ENCODE data around the gene ZNF836.

Gene ZNF836

GRCh38 chr19:52198678-52199077 is 27.3 kb upstream of the ZNF836 start:
- H3K4me1 ChIP-seq (ENCODE audit: control insufficient read depth in 2 of 2, insufficient read depth in 1 of 2, low read depth in 1 of 2, low read length in 2 of 2): no peaks in the 10 kb centered on the region
- H3K18ac ChIP-seq (ENCODE audit: low read length): no peak overlapping the region
- H2BK12ac ChIP-seq (ENCODE audit: low read length): no peak overlapping the region
- no CpG with 5 or more reads among the region's 3 CpGs for WGBS, 2 donors (ENCODE audit: extremely low coverage in 2 of 2, insufficient read length in 2 of 2, insufficient replicate concordance in 1 of 2)
- no peak overlapping the region for H3K14ac ChIP-seq (ENCODE audit: low read length)
- peaks cover 13% of the 10 kb centered on the region for H3K79me1 ChIP-seq (ENCODE audit: low read depth, low read length)
- no peak overlapping the region for H3K23ac ChIP-seq (ENCODE audit: low read depth, low read length, poor library complexity)
- no peak overlapping the region for H3K4me3 ChIP-seq (ENCODE audit: low read length in 2 of 2)
- no peak overlapping the region for H3K4ac ChIP-seq (ENCODE audit: low read length)
- H2AFZ ChIP-seq (ENCODE audit: low read length): no peak overlapping the region
- H3K36me3 ChIP-seq (replicated peaks in 1 of 2; ENCODE audit: control insufficient read depth in 2 of 2, insufficient read depth in 2 of 2, low read length in 2 of 2): peaks cover 27 to 97% of the 10 kb centered on the region in 2 donors
- H4K8ac ChIP-seq (ENCODE audit: low read depth, low read length): no peak overlapping the region
- H4K91ac ChIP-seq (ENCODE audit: low read depth, low read length, poor library complexity): no peak overlapping the region
- H3K27me3 ChIP-seq (ENCODE audit: control insufficient read depth in 3 of 3, insufficient read depth in 3 of 3, low read depth in 1 of 3, low read length in 3 of 3): no peaks in the 10 kb centered on the region
- H2AK5ac ChIP-seq (ENCODE audit: low read depth, low read length): no peak overlapping the region
- DNase-seq (ENCODE audit: low spot score): no peak
- H2BK15ac ChIP-seq (ENCODE audit: low read length): no peak overlapping the region
- H3K9ac ChIP-seq (ENCODE audit: low read depth, low read length, poor library complexity): no peak overlapping the region
- H3K27ac ChIP-seq (replicated peaks; ENCODE audit: low read length): no peak overlapping the region
- H2BK5ac ChIP-seq (ENCODE audit: low read length): no peak overlapping the region
- no peak overlapping the region for H2BK120ac ChIP-seq (ENCODE audit: low read depth, low read length)
- H3K4me2 ChIP-seq (ENCODE audit: insufficient read depth, low read length, poor library complexity, severe bottlenecking): no peak overlapping the region
- H3K9me3 ChIP-seq (replicated peaks in 1 of 2; ENCODE audit: control insufficient read depth in 2 of 2, insufficient read depth in 1 of 2, low read depth in 1 of 2, low read length in 2 of 2): peaks cover 0 to 36% of the 10 kb centered on the region in 2 donors

GRCh38 chr19:52197964-52198363 is 26.5 kb upstream of the ZNF836 start:
- no peak overlapping the region for H4K91ac ChIP-seq (ENCODE audit: low read depth, low read length, poor library complexity)
- H3K4ac ChIP-seq (ENCODE audit: low read length): no peak overlapping the region
- H3K4me1 ChIP-seq (ENCODE audit: control insufficient read depth in 2 of 2, insufficient read depth in 1 of 2, low read depth in 1 of 2, low read length in 2 of 2): no peaks in the 10 kb centered on the region
- H3K9ac ChIP-seq (ENCODE audit: low read depth, low read length, poor library complexity): no peak overlapping the region
- no peak overlapping the region for H2BK15ac ChIP-seq (ENCODE audit: low read length)
- peaks cover 13% of the 10 kb centered on the region for H3K79me1 ChIP-seq (ENCODE audit: low read depth, low read length)
- no peaks in the 10 kb centered on the region for H3K27me3 ChIP-seq (ENCODE audit: control insufficient read depth in 3 of 3, insufficient read depth in 3 of 3, low read depth in 1 of 3, low read length in 3 of 3)
- H3K9me3 ChIP-seq (replicated peaks in 1 of 2; ENCODE audit: control insufficient read depth in 2 of 2, insufficient read depth in 1 of 2, low read depth in 1 of 2, low read length in 2 of 2): peaks cover 0 to 41% of the 10 kb centered on the region in 2 donors
- H2BK12ac ChIP-seq (ENCODE audit: low read length): no peak overlapping the region
- H3K18ac ChIP-seq (ENCODE audit: low read length): no peak overlapping the region
- H3K4me2 ChIP-seq (ENCODE audit: insufficient read depth, low read length, poor library complexity, severe bottlenecking): no peak overlapping the region
- H2AFZ ChIP-seq (ENCODE audit: low read length): no peak overlapping the region
- H4K8ac ChIP-seq (ENCODE audit: low read depth, low read length): no peak overlapping the region
- no peak overlapping the region for H3K4me3 ChIP-seq (ENCODE audit: low read length in 2 of 2)
- H3K23ac ChIP-seq (ENCODE audit: low read depth, low read length, poor library complexity): no peak overlapping the region
- no peak overlapping the region for H2BK5ac ChIP-seq (ENCODE audit: low read length)
- H3K14ac ChIP-seq (ENCODE audit: low read length): no peak overlapping the region
- WGBS, 2 donors (ENCODE audit: extremely low coverage in 2 of 2, insufficient read length in 2 of 2, insufficient replicate concordance in 1 of 2): no CpG with 5 or more reads among the region's 3 CpGs
- no peak for DNase-seq (ENCODE audit: low spot score)
- no peak overlapping the region for H2AK5ac ChIP-seq (ENCODE audit: low read depth, low read length)
- H2BK120ac ChIP-seq (ENCODE audit: low read depth, low read length): no peak overlapping the region
- no peak overlapping the region for H3K27ac ChIP-seq (replicated peaks; ENCODE audit: low read length)
- peaks cover 24 to 97% of the 10 kb centered on the region in 2 donors for H3K36me3 ChIP-seq (replicated peaks in 1 of 2; ENCODE audit: control insufficient read depth in 2 of 2, insufficient read depth in 2 of 2, low read length in 2 of 2)

GRCh38 chr19:52196256-52196967 is 25.0 kb upstream of the ZNF836 start:
- no CpG with 5 or more reads among the region's 5 CpGs for WGBS, 2 donors (ENCODE audit: extremely low coverage in 2 of 2, insufficient read length in 2 of 2, insufficient replicate concordance in 1 of 2)
- no peak for DNase-seq (ENCODE audit: low spot score)
- H3K4ac ChIP-seq (ENCODE audit: low read length): no peak overlapping the region
- no peak overlapping the region for H2BK120ac ChIP-seq (ENCODE audit: low read depth, low read length)
- H2BK5ac ChIP-seq (ENCODE audit: low read length): no peak overlapping the region
- no peak overlapping the region for H3K27ac ChIP-seq (replicated peaks; ENCODE audit: low read length)
- no peak overlapping the region for H3K14ac ChIP-seq (ENCODE audit: low read length)
- no peak overlapping the region for H2BK15ac ChIP-seq (ENCODE audit: low read length)
- H2AFZ ChIP-seq (ENCODE audit: low read length): no peak overlapping the region
- no peak overlapping the region for H3K18ac ChIP-seq (ENCODE audit: low read length)
- H3K4me2 ChIP-seq (ENCODE audit: insufficient read depth, low read length, poor library complexity, severe bottlenecking): no peak overlapping the region
- H2AK5ac ChIP-seq (ENCODE audit: low read depth, low read length): no peak overlapping the region
- no peak overlapping the region for H4K91ac ChIP-seq (ENCODE audit: low read depth, low read length, poor library complexity)
- H3K9me3 ChIP-seq (replicated peaks in 1 of 2; ENCODE audit: control insufficient read depth in 2 of 2, insufficient read depth in 1 of 2, low read depth in 1 of 2, low read length in 2 of 2): peaks cover 0 to 57% of the 10 kb centered on the region in 2 donors
- no peak overlapping the region for H3K23ac ChIP-seq (ENCODE audit: low read depth, low read length, poor library complexity)
- H3K4me3 ChIP-seq (ENCODE audit: low read length in 2 of 2): no peak overlapping the region
- H2BK12ac ChIP-seq (ENCODE audit: low read length): no peak overlapping the region
- no peaks in the 10 kb centered on the region for H3K27me3 ChIP-seq (ENCODE audit: control insufficient read depth in 3 of 3, insufficient read depth in 3 of 3, low read depth in 1 of 3, low read length in 3 of 3)
- peaks cover 17 to 97% of the 10 kb centered on the region in 2 donors for H3K36me3 ChIP-seq (replicated peaks in 1 of 2; ENCODE audit: control insufficient read depth in 2 of 2, insufficient read depth in 2 of 2, low read length in 2 of 2)
- H3K79me1 ChIP-seq (ENCODE audit: low read depth, low read length): peaks cover 13% of the 10 kb centered on the region
- H3K4me1 ChIP-seq (ENCODE audit: control insufficient read depth in 2 of 2, insufficient read depth in 1 of 2, low read depth in 1 of 2, low read length in 2 of 2): peaks cover 0 to under 1% of the 10 kb centered on the region in 2 donors
- no peak overlapping the region for H4K8ac ChIP-seq (ENCODE audit: low read depth, low read length)
- H3K9ac ChIP-seq (ENCODE audit: low read depth, low read length, poor library complexity): no peak overlapping the region

- no CpG with 5 or more reads among the region's 2 CpGs for WGBS, 2 donors (ENCODE audit: extremely low coverage in 2 of 2, insufficient read length in 2 of 2, insufficient replicate concordance in 1 of 2)
These were observed 20.5 kb upstream of the ZNF836 start for GRCh38 chr19:52191951-52192350.

More at GRCh38 chr19:52191951-52192350, 20.5 kb upstream of the ZNF836 start:
- no peak overlapping the region for H2AK5ac ChIP-seq (ENCODE audit: low read depth, low read length)
- H3K18ac ChIP-seq (ENCODE audit: low read length): no peak overlapping the region
- H2AFZ ChIP-seq (ENCODE audit: low read length): no peak overlapping the region
- no peak overlapping the region for H3K9ac ChIP-seq (ENCODE audit: low read depth, low read length, poor library complexity)
- no peak overlapping the region for H4K91ac ChIP-seq (ENCODE audit: low read depth, low read length, poor library complexity)
- H3K4me1 ChIP-seq (ENCODE audit: control insufficient read depth in 2 of 2, insufficient read depth in 1 of 2, low read depth in 1 of 2, low read length in 2 of 2): peaks cover 7 to 10% of the 10 kb centered on the region in 2 donors
- H4K8ac ChIP-seq (ENCODE audit: low read depth, low read length): no peak overlapping the region
- H3K14ac ChIP-seq (ENCODE audit: low read length): no peak overlapping the region
- H3K4me3 ChIP-seq (ENCODE audit: low read length in 2 of 2): no peak overlapping the region
- no peak overlapping the region for H3K27ac ChIP-seq (replicated peaks; ENCODE audit: low read length)
- H3K27me3 ChIP-seq (ENCODE audit: control insufficient read depth in 3 of 3, insufficient read depth in 3 of 3, low read depth in 1 of 3, low read length in 3 of 3): no peaks in the 10 kb centered on the region
- no peak overlapping the region for H2BK5ac ChIP-seq (ENCODE audit: low read length)
- no peak overlapping the region for H2BK15ac ChIP-seq (ENCODE audit: low read length)
- no peak overlapping the region for H3K4ac ChIP-seq (ENCODE audit: low read length)
- H3K9me3 ChIP-seq (replicated peaks in 1 of 2; ENCODE audit: control insufficient read depth in 2 of 2, insufficient read depth in 1 of 2, low read depth in 1 of 2, low read length in 2 of 2): peaks cover 0 to 59% of the 10 kb centered on the region in 2 donors
- H3K23ac ChIP-seq (ENCODE audit: low read depth, low read length, poor library complexity): no peak overlapping the region
- no peak for DNase-seq (ENCODE audit: low spot score)
- H3K79me1 ChIP-seq (ENCODE audit: low read depth, low read length): peaks cover 10% of the 10 kb centered on the region
- H2BK12ac ChIP-seq (ENCODE audit: low read length): no peak overlapping the region
- H3K36me3 ChIP-seq (replicated peaks in 1 of 2; ENCODE audit: control insufficient read depth in 2 of 2, insufficient read depth in 2 of 2, low read length in 2 of 2): peaks cover 13 to 60% of the 10 kb centered on the region in 2 donors
- no peak overlapping the region for H2BK120ac ChIP-seq (ENCODE audit: low read depth, low read length)
- H3K4me2 ChIP-seq (ENCODE audit: insufficient read depth, low read length, poor library complexity, severe bottlenecking): no peak overlapping the region

Measured in neuronal stem cell (in vitro differentiated cells).